ENCODE results near the gene GMEB1.
"Not testable (repeated sequence)": the region's sequence is repeated elsewhere in the genome, so short reads cannot be mapped to it uniquely, and the experiment has no call there.

GMEB1 gene

DNA sequence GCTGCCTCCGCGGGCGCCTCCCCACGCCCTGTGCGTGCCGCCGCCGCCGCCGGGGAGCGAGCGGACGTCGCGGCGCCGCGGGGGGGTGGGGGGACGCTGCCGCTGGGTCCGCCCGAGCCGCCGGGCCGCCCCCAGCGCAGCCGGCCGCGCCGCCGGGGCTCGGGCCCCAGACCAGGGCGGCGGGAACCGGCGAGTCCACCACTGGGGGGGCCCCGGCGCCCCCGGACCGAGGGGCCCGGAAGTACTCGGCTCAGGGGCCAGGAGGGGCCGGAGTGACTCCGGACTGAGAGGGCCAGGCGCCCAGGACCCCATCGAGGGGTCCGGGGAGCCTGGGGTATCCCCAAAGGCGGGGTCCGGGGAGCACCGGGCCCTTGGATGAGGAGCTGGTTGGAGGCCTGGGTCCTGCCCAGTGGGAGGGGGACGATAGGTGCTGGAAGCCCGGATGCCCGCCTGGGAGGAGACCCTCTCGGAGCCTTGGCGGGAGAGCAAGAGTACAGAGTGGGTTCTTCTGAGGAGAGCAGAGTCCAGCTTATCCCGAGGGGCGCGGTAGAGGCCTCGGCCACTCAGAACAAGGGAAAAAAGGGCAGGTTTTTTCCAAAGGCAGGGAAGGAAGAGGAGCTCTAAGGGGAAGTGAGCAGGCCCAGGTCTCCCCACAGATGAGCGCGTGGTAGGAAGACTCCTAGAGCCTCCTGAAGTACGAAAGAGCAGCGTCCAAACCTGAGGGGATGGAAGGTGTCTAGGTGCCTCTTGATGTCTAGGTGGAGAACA is 556 bp downstream of the GMEB1 start:
- peak overlapping the region; percentile 61 for H3K4me3 ChIP-seq (ENCODE audit: low read depth, low read length)

DNA sequence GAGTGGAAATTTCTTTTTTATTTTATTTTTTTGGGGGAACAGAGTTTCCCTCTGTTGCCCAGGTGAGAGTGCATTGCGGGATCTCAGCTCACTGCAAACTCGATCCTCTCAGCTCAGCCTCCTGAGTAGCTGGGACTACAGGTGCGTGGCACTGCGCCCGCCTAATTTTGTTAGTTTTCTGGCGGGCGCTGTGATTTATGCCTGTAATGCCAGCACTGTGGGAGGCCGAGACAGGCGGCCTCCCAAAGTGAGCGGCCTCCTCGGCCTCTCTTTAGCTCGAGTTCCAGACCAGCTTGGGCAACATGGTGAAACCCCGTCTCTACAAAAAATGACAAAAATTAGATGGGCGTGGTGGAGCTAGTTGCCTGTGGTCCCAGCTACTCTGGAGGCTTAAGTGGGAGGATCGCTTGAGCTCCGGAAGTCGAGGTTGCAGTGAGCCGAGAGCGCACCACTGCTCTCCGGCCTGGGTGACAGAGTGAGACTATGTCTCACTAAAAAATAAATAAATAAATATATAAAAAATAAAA is 2.7 kb downstream of the GMEB1 start:
- H3K4me3 ChIP-seq (ENCODE audit: low read depth, low read length) = no peak overlapping the region

DNA sequence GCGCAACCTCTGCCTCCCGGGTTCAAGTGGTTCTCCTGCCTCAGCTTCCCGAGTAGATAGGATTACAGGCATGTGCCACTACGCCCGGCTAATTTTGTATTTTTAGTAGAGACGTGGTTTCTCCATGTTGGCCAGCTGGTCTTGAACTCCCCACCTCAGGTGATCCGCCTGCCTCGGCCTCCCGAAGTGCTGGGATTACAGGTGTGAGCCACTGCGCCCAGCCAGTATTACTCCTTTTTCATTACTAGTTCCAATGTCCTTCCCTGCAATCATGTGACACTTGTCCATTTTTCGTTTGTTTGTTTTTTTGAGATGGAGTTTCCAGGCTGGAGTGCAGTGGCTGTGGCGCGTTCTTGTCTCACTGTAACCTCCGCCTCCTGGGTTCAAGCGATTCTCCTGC is 4.4 kb downstream of the GMEB1 start:
- H3K4me3 ChIP-seq (ENCODE audit: low read depth, low read length) = not testable (repeated sequence)

DNA sequence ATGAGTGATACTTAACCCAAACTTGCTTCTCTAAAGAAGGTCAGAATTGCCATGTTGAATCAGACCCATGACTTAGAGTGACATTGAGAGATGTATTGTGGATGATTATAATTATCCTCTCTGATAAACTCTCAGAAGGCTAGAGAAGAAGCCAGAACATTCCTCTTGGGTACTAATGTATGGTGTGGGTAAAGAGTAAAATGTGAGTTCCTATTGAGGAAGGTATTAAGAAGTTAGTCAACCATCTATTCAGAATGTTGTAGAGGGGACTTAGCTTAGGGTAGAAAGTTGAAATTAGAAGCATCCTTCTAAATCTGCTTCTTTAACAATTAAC is 7.3 kb downstream of the GMEB1 start:
- H3K4me3 ChIP-seq (ENCODE audit: low read depth, low read length) = no peak overlapping the region

DNA sequence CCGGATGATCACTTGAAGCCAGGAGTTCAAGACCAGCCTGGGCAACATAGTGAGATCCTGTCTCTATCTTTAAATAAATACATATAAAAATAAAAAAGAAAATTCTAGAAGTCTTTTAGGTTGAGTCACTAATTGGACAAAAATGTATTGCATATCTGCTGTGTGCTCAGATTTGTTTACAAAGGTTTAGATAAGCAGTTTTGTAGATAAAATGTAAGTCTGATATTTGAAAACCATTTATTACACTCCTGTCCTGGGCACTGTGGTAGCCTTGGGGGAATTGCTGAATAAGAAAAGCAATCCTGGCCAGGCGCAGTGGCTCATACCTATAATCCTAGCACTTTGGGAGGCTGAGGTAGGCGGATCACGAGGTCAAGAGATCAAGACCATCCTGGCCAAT is 11.6 kb downstream of the GMEB1 start:
- no peak overlapping the region for H3K4me3 ChIP-seq (ENCODE audit: low read depth, low read length)

DNA sequence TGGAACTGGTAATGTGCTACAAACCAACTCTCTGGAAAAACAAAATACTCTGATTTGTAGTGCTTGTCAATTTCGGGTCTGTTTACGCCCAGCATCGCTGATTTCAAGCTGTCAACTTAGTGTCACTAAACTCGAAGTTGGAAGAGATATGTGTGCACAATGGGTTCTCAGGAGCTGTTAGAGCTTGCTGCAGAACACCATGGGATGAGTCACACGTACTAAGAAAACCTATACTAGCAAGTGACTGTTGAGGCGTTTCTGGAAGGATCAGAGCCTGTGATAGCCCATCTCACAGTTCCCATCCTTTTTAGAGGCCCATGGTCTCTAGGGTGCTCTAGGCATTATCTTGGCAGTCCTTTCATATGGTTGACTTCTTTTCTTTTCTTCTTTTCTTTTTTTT is 14.3 kb downstream of the GMEB1 start:
- H3K4me3 ChIP-seq (ENCODE audit: low read depth, low read length) = no peak overlapping the region

DNA sequence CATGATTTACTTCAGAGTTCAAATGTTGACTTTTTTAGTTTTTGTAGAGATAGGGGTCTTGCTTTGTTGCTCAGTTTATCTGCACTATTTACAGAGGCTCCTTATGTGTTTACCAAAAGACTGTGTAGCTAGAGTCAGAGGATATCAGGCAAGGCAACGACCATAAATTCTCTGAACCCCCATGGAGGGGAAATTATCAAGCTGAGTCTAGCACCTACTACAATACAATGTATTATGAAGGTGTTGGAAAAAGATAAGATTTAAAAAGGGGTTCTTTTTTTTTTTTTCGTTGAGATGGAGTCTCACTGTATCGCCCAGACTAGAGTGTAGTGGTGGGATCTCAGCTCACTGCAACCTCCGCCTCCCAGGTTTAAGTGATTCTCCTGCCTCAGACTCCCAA is 16.4 kb downstream of the GMEB1 start:
- no peak overlapping the region for H3K4me3 ChIP-seq (ENCODE audit: low read depth, low read length)

DNA sequence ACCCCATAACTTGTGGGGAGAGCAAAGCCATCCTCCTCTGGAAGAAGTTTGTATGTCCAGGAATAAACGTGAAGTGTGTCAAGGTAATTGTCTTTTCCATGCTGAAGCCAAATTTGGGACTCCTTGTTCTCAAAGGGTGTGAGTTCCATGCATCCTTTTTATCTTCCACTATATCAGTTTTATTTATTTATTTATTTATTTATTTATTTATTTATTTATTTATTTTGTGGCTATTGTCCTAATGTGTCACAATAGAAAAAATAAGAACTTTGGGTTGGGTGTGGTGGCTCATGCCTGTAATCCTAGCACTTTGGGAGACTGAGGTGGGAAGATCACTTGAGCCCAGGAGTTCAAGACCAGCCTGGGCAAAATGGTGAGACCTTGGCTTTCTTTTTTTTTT is 23.0 kb downstream of the GMEB1 start:
- not testable (repeated sequence) for H3K4me3 ChIP-seq (ENCODE audit: low read depth, low read length)

DNA sequence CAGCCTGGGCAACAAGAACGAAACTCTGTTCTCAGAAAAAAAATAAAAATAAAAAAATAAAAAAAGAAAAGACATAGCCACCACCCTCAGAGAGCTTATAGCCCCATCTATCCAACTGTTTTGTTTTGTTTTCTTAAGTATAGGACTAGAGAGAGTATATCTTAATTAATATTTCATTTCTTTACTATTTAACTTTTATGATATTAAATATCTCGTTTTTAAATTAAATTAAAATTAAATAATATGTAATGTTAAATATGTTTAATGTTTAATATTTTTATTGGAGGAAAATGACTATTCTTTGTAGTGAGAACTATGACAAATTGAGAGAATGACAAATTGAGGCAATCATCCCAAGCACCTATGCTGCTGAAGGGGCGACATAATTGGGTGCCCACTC is 35.0 kb downstream of the GMEB1 start:
- no peak overlapping the region for H3K4me3 ChIP-seq (ENCODE audit: low read depth, low read length)

DNA sequence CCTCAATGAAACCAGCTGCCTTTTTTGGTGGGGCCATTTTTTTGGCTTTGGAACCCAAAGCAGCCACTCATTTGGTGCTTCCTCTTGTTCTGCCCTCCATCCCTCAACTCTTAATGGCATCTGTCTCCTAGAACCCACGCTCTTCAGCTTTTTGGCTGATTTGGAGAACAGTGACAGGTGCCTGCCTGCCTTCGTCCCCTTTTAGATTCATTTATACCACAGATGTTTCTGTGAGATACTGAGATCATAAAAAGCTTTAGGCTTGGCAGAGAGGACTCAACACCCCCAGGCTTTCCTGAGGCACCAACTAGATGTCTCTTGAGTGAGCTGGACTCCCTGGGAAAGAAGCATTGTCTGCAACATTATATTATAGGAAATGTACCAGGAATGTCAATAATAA is 47.8 kb downstream of the GMEB1 start:
- H3K4me3 ChIP-seq (ENCODE audit: low read depth, low read length) = no peak overlapping the region

DNA sequence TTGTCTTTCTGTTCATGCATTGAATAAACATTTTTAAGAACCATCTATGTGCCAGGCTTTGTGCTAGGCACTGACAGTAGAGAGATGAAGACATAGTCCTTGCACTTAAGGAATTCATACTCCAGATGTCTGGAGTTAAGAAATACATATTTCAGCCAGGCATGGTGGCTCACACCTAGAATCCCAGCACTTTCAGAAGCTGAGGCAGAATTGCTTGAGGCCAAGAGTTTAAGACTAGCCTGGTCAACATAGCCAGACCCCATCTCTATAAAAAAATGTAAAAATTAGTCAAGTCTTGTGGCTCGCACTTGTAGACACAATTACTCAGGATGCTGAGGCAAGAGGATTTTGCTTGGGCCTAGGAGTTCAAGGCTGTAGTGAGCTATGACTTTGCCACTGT is 49.6 kb downstream of the GMEB1 start:
- H3K4me3 ChIP-seq (ENCODE audit: low read depth, low read length) = no peak overlapping the region

DNA sequence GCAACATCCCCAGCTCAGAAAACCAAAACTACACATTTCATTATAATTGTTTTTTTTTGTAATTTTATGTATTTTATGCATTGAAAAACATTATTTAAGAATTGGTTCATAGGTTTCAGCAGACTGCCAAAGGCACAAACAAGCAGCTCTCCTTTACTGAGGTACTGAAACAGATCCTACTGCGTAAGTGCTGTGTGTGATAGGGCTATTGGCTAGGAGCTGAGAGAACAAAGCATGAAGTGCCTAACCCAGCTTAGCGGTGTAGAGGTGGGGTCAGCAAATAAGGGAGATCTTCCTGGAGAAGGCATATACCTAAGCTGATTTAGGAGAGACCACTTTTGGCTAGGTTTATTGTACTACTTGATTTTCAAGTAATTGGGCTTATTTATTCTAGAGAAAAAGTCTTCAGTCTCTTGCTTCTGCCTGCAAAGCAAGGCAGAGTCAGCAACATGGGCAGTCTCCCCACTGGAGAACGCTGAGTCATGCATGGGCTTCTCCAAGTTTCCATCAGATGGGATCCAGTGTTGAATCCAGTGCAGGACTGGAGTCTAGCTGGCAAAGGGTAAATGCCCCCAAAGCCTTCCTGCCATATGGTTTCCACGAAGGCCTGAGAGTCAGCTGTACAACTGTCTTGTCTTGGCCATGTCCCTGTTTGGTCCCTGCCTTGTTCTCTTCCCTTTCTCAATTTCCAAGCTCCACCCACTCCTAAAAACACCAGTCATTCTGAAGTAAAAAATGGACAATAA is 50.2 kb downstream of the GMEB1 start:
- H3K4me3 ChIP-seq (ENCODE audit: low read depth, low read length) = no peak overlapping the region

DNA sequence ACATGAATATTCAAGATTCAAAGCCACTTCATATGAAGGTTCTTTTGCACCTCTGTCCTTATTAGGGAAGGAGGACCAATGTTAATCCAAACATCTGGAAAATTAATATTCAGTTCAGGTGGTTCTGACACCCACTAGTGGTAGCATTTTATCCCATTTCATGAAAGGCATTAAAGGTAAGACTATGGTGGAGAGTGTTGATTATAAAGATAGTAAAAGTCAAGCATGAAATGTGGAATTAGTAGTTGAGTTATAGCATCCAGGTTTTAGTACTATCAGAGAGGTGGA is 50.7 kb downstream of the GMEB1 start:
- no peak overlapping the region for H3K4me3 ChIP-seq (ENCODE audit: low read depth, low read length)

DNA sequence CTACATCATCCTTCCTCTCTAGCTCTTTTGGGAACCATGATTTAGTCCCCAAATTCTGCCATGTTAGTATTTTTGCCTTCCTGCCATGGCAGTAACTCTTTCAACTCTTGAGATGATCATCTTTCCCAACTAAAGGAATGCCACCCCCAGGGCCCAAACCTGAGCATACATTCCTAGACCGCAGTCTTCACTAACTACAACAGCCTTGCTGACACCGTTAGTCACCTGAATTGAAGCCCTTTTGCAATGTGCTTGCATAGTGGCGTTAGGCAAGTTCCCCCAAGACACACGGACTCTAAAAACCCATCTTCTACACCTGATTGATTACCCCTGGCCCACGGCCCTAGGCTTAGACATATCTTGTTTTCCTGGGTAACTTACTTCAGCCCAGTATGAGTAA is 51.8 kb downstream of the GMEB1 start:
- H3K4me3 ChIP-seq (ENCODE audit: low read depth, low read length) = no peak overlapping the region

DNA sequence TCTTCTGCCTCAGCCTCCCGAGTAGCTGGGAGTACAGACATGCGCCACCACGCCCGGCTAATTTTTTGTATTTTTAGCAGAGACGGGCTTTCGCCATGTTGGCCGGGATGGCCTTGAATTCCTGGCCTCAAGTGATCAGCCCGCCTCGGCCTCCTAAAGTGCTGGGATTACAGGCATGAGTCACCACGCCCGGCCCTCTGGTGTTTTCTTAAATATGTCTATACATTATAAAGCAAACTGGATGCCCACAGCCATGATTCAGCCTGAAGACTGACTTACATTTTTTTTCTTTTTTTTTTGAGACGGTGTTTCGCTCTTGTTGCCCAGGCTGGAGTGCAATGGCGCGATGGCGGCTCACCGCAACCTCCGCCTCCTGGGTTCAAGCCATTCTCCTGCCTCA is 53.3 kb downstream of the GMEB1 start:
- not testable (repeated sequence) for H3K4me3 ChIP-seq (ENCODE audit: low read depth, low read length)

DNA sequence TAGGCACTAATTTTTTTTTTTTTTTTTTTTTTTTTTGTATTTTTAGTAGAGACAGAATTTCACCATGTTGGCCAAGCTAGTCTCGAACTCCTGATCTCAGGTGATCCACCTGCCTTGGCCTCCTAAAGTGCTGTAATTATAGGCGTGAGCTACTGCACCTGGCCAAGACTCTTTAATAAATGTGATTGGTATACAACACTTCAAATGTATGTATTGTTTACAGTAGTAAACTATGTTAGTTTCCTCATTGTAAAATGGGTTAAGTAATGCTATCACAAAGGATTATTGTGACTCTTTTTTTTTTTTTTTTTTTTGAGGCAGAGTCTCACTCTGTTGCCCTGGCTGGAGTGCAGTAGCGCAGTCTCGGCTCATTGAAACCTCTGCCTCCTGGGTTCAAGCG is 56.8 kb downstream of the GMEB1 start:
- H3K4me3 ChIP-seq (ENCODE audit: low read depth, low read length) = not testable (repeated sequence)

DNA sequence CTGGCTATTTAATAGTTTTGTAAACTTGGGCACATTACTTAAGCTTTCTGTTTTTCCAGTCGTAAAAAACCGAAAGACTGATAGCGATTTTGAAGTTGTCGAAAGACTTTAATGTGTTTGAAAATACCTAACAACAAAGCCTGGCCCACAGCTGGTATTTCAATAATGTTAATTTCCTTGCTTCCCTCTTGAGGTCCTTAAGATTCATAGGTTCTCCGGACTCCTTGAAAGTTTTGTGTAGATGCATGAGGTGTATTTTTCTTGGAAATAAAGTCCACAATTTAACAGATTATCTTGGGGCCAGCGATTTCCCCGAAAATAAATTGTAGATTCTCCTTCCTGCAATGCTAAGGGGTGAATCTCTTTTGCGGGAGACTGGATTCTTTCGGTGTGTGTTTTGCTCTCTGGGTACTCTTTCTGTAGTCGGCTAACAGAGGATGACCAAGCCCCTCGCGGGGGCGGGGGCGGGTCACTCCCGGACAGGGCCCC is 67.4 kb downstream of the GMEB1 start:
- H3K4me3 ChIP-seq (ENCODE audit: low read depth, low read length) = peak overlapping the region; percentile 66

DNA sequence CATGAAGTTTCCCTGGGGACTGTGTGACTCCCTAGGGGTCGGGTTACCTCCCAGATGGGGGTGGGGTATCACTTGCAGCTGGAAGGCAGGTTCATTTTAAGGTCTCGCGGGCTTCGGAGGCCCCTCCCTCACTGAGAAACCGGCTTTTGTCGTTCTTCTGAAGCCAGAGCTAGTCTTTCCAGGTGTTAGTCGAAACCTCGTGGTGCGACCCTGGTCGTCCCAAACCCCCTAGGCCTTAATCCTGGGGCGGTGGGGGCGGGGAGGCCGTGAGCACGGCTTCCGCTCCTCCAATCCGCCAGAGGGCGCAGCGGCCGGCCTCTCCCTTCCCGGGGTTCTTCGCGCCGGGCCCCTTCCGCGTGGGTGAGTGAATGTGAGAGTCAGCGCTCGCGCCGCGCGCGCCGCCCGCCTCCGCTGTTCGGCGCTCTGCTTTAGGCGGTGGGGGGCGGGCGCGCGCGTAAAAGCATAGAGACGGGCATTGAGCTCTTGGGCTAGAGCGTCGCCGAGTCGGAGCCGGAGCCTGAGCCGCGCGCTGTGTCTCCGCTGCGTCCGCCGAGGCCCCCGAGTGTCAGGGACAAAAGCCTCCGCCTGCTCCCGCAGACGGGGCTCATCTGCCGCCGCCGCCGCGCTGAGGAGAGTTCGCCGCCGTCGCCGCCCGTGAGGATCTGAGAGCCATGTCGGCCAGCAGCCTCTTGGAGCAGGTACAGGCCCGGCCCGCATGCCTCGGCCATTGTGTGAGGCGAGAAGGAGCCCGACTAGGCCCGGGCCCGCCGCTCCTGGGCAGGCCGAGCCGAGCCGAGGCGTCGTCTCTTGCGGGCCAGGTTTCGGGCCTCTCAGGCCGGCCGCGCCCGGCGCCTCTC is 68.1 kb downstream of the GMEB1 start, which contains the start of gene YTHDF2:
Gene YTHDF2, plus strand, starts transcription at position 491 of the 857 bp plus-strand sequence. Its CDS starts 181 bp downstream, at position 672.
- peak within 1 kb of the TSS; percentile 89 for H3K4me3 ChIP-seq (ENCODE audit: low read depth, low read length)

DNA sequence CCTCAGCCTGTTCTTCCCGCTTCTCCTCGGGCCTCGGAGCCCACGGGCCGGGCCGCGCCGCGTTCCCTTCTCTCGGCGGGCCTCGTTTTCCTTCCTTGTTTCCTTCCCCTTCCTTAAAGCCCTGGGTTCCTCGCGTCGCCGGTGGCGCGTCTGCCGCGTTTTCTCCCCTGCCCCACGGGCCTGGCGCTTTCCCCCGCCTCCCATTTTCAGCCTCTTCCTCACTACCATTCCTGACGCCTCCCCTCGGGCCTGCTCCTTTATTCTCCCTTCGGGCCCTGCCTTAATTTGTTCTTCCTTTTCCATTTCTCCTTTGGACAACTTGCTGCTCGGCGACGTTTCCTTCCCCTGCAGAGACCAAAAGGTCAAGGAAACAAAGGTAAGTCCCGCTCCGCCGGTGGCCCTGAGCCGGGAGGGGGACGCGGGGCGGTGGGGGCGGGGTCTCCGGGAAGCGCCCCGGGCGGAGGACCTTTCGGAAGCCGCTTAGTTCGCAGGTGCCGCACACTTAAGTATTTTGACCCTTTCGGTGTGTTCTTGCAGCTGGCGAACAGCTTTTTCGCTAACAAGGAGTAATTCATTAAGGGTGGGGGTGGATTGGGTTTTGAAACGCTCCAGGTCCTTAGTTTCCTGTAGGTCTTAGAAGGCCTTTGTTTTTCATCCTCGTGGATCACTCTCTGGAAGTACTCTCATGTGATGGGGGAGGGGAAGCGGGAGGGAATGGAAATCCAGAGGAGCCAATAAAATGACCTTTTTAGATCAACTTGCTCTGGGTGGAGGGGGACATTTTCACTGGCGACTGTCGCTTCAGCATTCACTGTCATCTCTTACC is 68.9 kb downstream of the GMEB1 start:
- peak overlapping the region; percentile 89 for H3K4me3 ChIP-seq (ENCODE audit: low read depth, low read length)

DNA sequence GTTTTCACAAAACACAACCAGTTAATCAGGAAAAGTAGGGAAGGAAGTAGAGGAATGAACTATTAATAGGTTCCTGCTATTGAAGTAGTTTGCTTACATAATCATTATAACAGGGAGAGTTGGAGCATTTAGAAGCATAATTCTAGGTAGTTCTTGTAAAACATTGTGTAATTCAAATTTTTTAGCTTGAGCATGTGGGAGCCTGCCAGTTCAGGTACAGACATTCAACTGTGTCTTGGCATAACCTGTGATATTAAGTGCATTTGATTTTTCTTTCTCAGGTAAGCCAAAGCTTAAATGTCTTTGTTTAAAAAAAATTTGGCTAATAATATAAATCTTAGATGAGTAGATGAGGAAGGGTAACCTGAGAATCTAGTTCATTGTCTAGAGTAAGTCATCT is 71.5 kb downstream of the GMEB1 start:
- H3K4me3 ChIP-seq (ENCODE audit: low read depth, low read length) = no peak overlapping the region

DNA sequence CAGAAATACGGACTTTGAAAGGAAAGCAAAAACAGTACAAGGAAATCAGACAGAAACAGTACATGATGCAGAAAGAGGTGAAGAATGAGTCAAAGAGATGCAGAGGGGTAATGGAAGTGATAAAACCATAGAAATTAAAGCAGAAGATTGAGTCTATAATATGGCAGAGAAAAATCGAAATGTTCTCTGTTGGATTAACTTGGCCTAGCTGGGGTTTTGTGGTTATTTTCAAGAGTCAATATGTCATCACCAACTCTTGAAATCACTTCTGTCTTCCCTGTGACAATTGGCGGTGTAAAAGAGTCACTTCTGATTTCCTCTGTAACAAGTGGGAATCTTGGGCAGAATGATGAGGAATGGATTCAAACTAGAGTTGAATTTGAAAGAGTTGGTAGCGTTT is 75.6 kb downstream of the GMEB1 start:
- H3K4me3 ChIP-seq (ENCODE audit: low read depth, low read length) = no peak overlapping the region

Measured in iPS-11a (cell line).